Activated T-cell treated with anti-CD3 and anti-CD28 coated beads for 4 hours (primary cell): ENCODE results near the gene SHISA9.
"Not testable (repeated sequence)": the region's sequence is repeated elsewhere in the genome, so short reads cannot be mapped to it uniquely, and the experiment has no call there.

Source experiments
- DNase-seq: peaks from one replicate; pipeline ENCODE4 v3.0.0-alpha.2; 2020

Gene SHISA9

GRCh38 chr16:12900599-12901203 lies 697 bp upstream of the SHISA9 start:
- DNase-seq: no peak

- DNase-seq: no peak
These were observed 198 bp upstream of the SHISA9 start for GRCh38 chr16:12901204-12901596.

GRCh38 chr16:12902511-12903372 lies 1.3 kb downstream of the SHISA9 start:
- no peak for DNase-seq

- DNase-seq: no peak
These were observed 2.3 kb downstream of the SHISA9 start for GRCh38 chr16:12903407-12904328.

- no peak for DNase-seq
These were observed 2.9 kb downstream of the SHISA9 start for GRCh38 chr16:12904329-12904671.

GRCh38 chr16:12906271-12906670 lies 4.9 kb downstream of the SHISA9 start:
- no peak for DNase-seq

- DNase-seq: no peak
These were observed 5.5 kb downstream of the SHISA9 start for GRCh38 chr16:12906765-12907516.

GRCh38 chr16:12907670-12908233 lies 6.4 kb downstream of the SHISA9 start:
- no peak for DNase-seq

- no peak for DNase-seq
These were observed 15.8 kb downstream of the SHISA9 start for GRCh38 chr16:12917246-12917645.

- no peak for DNase-seq
These were observed 16.3 kb downstream of the SHISA9 start for GRCh38 chr16:12917653-12918052.

- DNase-seq: no peak
These were observed 19.3 kb downstream of the SHISA9 start for GRCh38 chr16:12920739-12921138.

- DNase-seq: not testable (repeated sequence)
These were observed 22.2 kb downstream of the SHISA9 start for GRCh38 chr16:12923640-12924039.

- no peak for DNase-seq
These were observed 23.8 kb downstream of the SHISA9 start for GRCh38 chr16:12925026-12925800.

GRCh38 chr16:12927591-12927990 lies 26.2 kb downstream of the SHISA9 start:
- no peak for DNase-seq

- DNase-seq: no peak
These were observed 29.5 kb downstream of the SHISA9 start for GRCh38 chr16:12930881-12931280.

GRCh38 chr16:12936391-12936790 lies 35.0 kb downstream of the SHISA9 start:
- DNase-seq: no peak

- no peak for DNase-seq
These were observed 40.5 kb downstream of the SHISA9 start for GRCh38 chr16:12941896-12942295.

- DNase-seq: no peak
These were observed 41.5 kb downstream of the SHISA9 start for GRCh38 chr16:12942861-12943260.

GRCh38 chr16:12944300-12944699 lies 42.9 kb downstream of the SHISA9 start:
- no peak for DNase-seq

- DNase-seq: no peak
These were observed 50.0 kb downstream of the SHISA9 start for GRCh38 chr16:12951392-12951791.

GRCh38 chr16:12951976-12952375 lies 50.6 kb downstream of the SHISA9 start:
- no peak for DNase-seq

- DNase-seq: no peak
These were observed 57.0 kb downstream of the SHISA9 start for GRCh38 chr16:12958366-12958765.
